ENCODE measurements around the gene WSCD2.
"Not testable (repeated sequence)": the region's sequence is repeated elsewhere in the genome, so short reads cannot be mapped to it uniquely, and the experiment has no call there.

WSCD2 gene

DNA sequence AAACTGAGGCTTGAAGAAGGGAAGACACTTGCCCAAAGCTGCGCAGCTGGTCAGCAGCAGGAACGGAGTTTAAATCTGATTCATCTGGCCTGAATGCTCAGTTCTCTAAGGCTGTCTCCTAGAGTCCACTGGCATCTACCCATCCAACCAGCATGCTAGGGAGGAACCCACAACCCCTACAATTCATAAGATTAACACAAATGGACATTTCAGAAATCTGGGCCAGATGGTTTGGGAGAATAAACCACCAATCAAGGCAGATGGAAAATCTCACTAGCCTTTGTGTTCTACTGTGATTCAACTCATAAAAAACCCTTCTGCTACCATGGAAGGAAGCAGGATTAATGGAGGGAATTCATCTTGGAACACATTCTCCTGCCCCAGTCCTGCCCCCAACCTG, 67.8 kb downstream of the WSCD2 start:
- no peak for DNase-seq (ENCODE audit: low spot score)

DNA sequence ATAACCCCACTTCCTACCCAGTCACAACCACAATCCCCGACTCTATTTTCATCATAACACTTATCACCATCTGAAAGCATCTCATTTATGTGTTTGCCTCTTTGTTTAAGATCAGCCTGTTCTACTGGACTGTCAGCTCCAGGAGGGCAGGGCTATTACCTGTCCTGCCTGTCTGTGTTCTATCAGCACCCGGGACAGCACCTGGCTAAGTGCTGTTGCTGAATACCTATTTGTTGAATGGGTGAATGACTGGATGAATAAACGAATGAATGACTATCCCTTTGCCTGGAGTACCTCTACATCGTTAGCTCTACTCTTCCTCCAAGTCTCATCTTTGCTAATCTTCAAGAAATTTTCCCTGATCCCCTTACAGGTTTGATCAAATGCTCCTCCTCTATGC, 69.0 kb downstream of the WSCD2 start:
- no peak for DNase-seq (ENCODE audit: low spot score)

DNA sequence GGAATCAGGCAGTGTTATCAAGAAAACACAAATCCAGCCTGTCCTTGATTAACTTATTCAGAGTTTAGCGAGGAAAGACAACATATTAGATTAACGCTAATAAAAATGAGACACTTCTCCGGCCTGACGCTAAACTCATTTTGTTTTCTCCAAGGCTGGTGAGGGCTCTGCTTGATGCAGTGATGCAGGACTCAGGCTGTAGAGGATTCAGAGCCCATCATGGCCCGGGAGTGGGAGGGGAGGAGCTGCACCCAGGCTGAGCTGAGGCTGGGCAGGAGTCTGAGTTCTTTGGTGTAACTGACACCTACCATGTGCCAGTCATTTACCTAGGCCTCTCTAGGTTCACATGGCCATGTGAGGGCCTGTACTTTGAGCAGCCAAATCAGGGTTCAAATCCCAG, 70.0 kb downstream of the WSCD2 start:
- DNase-seq (ENCODE audit: low spot score) = no peak

GRCh38 chr12:108201808-108202207, 72.7 kb downstream of the WSCD2 start:
- no peak for DNase-seq (ENCODE audit: low spot score)

DNA sequence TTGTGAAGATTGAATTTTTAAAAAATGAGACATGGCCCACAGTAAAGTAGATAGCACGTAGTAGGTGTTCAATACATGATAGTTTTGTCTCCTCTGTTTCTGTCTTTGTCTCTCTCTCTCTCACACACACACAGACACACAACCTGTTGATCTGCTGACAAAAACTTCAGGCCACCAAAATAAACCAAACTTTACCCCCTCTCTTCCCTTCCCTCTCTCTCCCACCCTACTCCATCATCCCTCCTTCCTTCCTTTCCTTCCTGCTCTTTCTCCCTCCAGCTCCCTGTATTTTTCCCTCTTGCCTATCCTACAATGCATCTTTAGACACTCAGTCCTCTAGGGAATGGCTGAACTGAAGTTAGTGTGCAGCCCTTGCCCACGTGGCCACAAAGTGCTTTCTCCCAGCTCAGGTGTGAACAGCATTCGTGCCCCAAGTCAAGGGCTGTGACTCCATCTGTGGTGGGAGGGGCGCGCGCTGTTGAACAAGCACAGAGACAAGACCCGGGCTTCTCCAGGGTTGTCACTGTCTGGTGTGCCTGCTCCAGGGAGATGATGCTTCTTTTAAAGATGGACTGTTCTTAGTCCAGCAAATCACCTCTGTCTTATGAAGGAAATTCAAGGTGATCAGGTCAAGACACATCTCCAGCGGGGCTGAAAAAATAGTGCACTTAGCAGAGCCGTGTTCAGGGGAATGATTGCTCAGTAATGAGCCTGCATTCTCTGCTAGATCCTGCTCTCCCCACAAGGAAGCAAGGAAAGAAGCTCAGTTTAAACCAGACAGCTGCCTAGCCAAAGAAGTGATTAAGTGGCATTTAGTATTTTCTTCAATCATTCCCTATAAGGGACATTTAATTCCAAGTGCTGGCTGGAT, 75.3 kb downstream of the WSCD2 start:
- no peak for DNase-seq (ENCODE audit: low spot score)

- DNase-seq (ENCODE audit: low spot score) = no peak
Measured at GRCh38 chr12:108205864-108206263, 76.8 kb downstream of the WSCD2 start.

- DNase-seq (ENCODE audit: low spot score) = no peak
Measured at GRCh38 chr12:108207791-108208730, 79.0 kb downstream of the WSCD2 start.

- DNase-seq (ENCODE audit: low spot score) = no peak
Measured at GRCh38 chr12:108210001-108210400, 80.9 kb downstream of the WSCD2 start.

DNA sequence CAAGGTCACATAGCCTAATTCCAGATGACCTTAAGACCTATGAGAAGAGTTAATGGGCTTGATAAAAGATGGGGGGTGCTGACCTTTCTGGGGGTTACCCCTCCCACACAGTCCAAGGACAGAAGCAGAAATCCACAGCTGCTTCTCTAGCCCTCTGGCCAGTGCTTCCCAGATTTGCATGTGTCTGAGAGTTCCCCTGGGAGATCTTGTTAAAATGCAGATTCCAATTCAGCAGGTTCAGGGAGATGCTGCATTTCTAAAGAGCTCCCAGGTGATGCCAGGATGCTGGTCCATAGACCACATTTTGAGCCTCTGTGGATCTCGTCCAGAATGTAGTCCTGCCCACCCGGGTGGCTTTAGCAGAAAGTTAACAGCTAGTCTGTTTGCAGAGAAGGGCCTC, 82.1 kb downstream of the WSCD2 start:
- no peak for DNase-seq (ENCODE audit: low spot score)

DNA sequence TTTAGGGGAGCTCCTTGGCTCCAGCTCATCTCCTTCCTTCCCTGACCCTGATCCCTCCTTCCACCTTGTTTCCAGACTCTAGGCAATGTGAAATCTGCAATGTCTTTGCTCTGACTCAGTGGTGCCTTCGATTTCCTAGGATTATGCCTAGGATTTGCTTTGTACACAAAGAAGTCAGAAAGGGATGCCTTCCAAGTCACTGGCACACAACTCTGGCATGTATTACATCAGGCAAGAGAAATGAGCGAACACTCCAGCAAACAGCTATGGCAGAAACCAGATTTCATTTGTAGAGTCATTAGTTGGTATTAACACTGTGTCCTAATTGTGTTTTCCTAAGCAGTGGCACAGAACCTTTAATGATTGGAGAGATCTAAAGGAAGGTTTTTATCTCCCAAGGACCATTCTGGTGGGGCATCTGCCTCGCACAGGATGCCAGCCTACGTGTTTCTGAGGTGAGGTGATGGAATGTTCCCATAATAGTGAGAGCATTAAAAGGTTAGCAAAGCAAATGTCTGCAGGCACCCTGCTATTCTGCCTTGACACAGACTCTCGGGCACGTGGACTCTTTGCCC, 84.9 kb downstream of the WSCD2 start:
- DNase-seq (ENCODE audit: low spot score) = no peak

GRCh38 chr12:108214486-108214885, 85.4 kb downstream of the WSCD2 start:
- DNase-seq (ENCODE audit: low spot score) = peak; percentile 46

GRCh38 chr12:108215458-108215857, 86.4 kb downstream of the WSCD2 start:
- no peak for DNase-seq (ENCODE audit: low spot score)

DNA sequence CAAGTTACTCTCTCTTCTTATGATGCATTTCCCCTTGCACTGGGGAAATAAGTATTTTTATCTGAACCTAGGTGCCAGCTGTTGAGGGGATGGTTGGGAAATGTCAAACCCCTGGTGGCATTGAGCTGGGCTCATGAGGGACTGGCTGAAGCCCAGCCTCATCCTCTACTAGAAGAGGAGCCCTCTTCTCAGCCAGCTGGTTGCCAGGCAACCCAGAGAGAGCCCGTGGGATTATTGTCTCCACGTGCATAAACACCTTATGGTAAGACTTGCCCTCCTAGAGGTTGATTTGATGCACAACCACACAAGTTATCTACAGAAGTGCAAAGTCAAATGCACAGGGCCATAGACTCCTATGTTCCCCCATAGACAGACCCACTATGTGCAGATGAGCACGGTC, 89.8 kb downstream of the WSCD2 start:
- no peak for DNase-seq (ENCODE audit: low spot score)

GRCh38 chr12:108225101-108225500, 96.0 kb downstream of the WSCD2 start:
- DNase-seq (ENCODE audit: low spot score) = not testable (repeated sequence)

DNA sequence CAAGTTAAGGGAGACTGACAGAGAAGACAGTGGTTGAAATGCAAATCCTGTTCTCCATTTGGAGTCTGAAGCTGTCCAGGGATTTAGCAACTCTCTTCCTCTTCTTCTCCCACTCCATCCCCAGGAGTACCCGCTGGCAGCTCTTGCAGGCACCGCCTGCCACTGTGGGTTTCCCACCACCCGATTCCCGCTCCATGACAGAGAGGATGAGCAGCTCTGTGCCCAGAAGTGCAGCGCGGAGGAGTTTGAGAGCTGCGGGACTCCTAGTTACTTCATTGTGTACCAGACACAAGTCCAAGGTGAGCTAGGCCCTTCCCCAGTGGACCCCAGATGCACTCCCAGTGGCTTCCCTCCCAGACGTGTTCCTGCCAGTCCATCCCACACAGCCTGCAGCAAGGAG, 97.8 kb downstream of the WSCD2 start:
- DNase-seq (ENCODE audit: low spot score) = no peak

GRCh38 chr12:108228746-108229145, 99.7 kb downstream of the WSCD2 start:
- DNase-seq (ENCODE audit: low spot score) = no peak

DNA sequence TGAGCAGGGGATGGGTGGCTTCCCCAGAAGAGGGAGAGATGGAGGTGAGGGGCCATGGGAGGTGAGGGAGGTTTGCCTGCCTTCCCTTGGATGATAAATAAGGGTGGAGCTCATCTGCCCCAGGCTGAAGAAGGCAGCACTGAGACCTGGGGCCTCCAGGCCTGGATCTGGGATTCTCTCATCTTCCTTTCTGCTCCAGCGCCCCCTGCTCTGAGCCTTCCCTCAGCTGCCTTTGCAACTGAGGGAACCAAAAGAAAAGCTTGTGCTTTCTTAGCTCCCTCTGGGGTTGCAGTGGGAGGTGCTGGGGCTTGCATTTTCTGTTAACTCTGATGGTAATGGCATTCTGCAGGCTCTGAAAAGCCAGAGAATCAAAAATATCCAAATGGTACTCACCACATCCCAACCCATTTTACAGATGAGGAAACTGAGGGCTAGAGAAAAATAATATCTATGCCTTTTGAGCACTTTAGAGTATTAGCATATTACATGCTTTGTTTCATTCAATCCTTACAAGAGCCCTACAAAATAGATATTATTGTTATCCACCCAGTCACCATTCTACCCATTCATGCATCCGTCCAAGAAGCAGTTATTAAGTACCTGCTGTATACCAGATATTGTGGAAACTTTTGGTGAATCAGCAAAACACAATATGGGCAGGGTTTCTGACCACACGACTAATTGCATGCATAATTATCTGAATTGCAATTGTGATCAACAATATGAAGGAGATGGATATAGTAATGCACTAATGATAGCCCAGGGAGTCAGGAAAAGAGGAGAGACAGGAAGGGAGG, 102.2 kb downstream of the WSCD2 start:
- DNase-seq (ENCODE audit: low spot score) = no peak

DNA sequence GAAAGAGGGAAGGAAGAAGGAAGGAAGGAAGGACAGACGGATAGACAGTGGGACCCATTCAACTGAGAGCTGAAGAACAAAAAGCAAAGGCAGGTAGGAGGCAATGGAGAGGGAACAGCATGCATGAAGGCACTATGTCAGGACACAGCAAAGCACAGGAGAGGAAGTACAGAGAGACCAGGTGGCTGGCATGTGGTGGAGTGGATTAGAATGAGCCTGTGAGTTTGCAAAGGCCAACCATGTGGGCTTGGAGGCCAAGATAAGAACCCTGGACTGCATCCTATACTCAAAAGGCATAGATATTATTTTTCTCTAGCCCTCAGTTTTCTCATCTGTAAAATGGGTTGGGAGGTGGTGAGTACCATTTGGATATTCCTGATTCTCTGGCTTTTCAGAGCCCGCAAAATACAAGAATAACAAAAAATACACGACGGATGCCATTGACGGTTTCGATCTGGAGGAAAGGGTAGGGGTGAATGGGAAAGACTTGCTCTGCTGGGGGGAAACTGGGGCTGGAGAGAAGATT, 102.9 kb downstream of the WSCD2 start:
- DNase-seq (ENCODE audit: low spot score) = no peak

DNA sequence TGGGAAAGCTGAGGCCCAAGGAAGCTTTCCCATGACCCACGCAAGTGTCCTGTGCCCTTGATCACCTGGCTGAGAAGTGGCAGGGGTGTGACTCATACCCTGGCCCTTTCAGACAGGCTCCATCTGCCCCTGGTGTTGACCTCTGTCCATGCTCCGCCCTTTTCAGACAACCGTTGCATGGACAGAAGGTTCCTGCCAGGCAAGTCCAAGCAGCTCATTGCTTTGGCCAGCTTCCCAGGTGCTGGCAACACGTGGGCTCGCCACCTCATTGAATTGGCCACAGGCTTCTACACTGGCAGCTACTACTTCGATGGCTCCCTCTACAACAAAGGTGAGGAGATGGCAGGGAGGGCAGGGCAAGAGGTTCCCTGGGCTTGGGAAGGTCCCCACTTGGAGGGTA, 103.5 kb downstream of the WSCD2 start:
- DNase-seq (ENCODE audit: low spot score) = no peak

- no peak for DNase-seq (ENCODE audit: low spot score)
Measured at GRCh38 chr12:108234158-108234557, 105.1 kb downstream of the WSCD2 start.

GRCh38 chr12:108235197-108235984, 106.3 kb downstream of the WSCD2 start:
- no peak for DNase-seq (ENCODE audit: low spot score)
